HG03066 (cell line): ENCODE data around the gene WFDC1.

Experiments
- ATAC-seq: cut with Tn5 transposase; IDR thresholded peaks from one replicate; pipeline ENCODE4 v1.9.1; 2021; ENCODE audit warnings: low read depth; ENCODE audit not compliant: unreplicated experiment

Gene WFDC1

GRCh38 chr16:84271866-84272265 is 22.8 kb upstream of the WFDC1 start:
- ATAC-seq: no peak

GRCh38 chr16:84272740-84273320 is 21.8 kb upstream of the WFDC1 start:
- no peak for ATAC-seq

GRCh38 chr16:84274515-84274914 is 20.2 kb upstream of the WFDC1 start:
- no peak for ATAC-seq

GRCh38 chr16:84275585-84276151 is 19.0 kb upstream of the WFDC1 start:
- ATAC-seq: no peak

- ATAC-seq: no peak
Measured at GRCh38 chr16:84277244-84277823, 17.3 kb upstream of the WFDC1 start.

GRCh38 chr16:84278333-84278732 is 16.3 kb upstream of the WFDC1 start:
- ATAC-seq: no peak

GRCh38 chr16:84278968-84279367 is 15.7 kb upstream of the WFDC1 start:
- ATAC-seq: no peak

- no peak for ATAC-seq
Measured at GRCh38 chr16:84279881-84280280, 14.8 kb upstream of the WFDC1 start.

- no peak for ATAC-seq
Measured at GRCh38 chr16:84281074-84281473, 13.6 kb upstream of the WFDC1 start.

- no peak for ATAC-seq
Measured at GRCh38 chr16:84282533-84282932, 12.1 kb upstream of the WFDC1 start.

GRCh38 chr16:84283314-84284153 is 11.1 kb upstream of the WFDC1 start:
- no peak for ATAC-seq

- ATAC-seq: no peak
Measured at GRCh38 chr16:84284154-84284722, 10.4 kb upstream of the WFDC1 start.

GRCh38 chr16:84286578-84287240 is 8.0 kb upstream of the WFDC1 start:
- ATAC-seq: no peak

- ATAC-seq: no peak
Measured at GRCh38 chr16:84288902-84289301, 5.8 kb upstream of the WFDC1 start.

- ATAC-seq: no peak
Measured at GRCh38 chr16:84291226-84291625, 3.5 kb upstream of the WFDC1 start.

GRCh38 chr16:84292011-84292410 is 2.7 kb upstream of the WFDC1 start:
- ATAC-seq: no peak

- ATAC-seq: no peak
Measured at GRCh38 chr16:84293406-84293805, 1.3 kb upstream of the WFDC1 start.

- no peak for ATAC-seq
Measured at GRCh38 chr16:84294117-84294516, 561 bp upstream of the WFDC1 start.

- ATAC-seq: no peak
Measured at GRCh38 chr16:84295203-84295860, 654 bp downstream of the WFDC1 start.

GRCh38 chr16:84298376-84298899 is 3.8 kb downstream of the WFDC1 start:
- no peak for ATAC-seq
